M059J (cell line): ENCODE data around the gene SLC10A1. TPM values are rescaled to one million over a fixed set of nuclear protein-coding genes. Genes with fewer than 3 reads are reported as not detected.
"Not testable (repeated sequence)": the region's sequence is repeated elsewhere in the genome, so short reads cannot be mapped to it uniquely, and the experiment has no call there.

Experiments used
- DNase-seq: peaks from one replicate; pipeline ENCODE4 v3.0.0-alpha.2; 2012; ENCODE audit warnings: low read depth
- total RNA-seq: library from RNA; depleted of rRNA; stranded (reverse); fragments of >200 nt; shearing (Covaris generic); gene quantifications from 2 replicates; pipeline ENCODE4 v1.2.3, GENCODE V29; 2014; rRNA removed

The SLC10A1 gene
- total RNA-seq = not detected in 2 replicates

DNA sequence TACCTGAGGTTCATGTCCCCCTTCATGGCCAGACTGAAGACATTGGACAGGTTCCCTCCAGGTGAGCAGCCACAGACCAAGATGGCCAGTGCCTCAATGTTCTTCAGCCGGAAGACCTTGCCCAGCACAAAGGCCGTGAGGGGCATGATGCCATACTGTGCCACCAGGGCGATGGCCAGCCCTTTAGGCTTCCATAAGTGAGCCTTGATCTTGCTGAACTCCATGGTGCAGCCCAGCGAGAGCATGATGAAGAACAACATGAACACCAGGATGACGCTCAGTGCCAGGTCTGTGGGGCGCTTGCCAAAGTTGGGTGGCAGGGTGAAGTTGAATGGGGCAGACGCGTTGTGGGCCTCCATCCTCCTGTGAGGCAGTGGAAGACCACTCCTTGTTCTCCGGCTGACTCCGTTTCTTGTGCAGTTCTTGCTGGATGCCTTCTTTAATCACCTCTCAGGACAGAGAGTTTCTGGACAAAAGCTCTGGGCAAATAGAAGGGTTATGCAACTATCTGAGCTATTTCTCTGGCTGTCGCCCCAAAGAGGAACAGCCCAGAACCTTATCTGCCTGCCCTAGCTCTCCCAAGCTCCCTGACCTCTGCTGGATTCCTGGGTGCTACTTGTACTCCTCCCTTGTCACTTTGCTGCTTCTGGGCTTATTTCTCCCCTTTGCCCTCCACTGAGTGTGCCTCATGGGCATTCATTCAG is at the start of gene SLC10A1:
SLC10A1 (minus strand) TSS at position 445 of the 704 bp plus-strand sequence; CDS start at position 359, 86 bp downstream.
- no peak for DNase-seq

DNA sequence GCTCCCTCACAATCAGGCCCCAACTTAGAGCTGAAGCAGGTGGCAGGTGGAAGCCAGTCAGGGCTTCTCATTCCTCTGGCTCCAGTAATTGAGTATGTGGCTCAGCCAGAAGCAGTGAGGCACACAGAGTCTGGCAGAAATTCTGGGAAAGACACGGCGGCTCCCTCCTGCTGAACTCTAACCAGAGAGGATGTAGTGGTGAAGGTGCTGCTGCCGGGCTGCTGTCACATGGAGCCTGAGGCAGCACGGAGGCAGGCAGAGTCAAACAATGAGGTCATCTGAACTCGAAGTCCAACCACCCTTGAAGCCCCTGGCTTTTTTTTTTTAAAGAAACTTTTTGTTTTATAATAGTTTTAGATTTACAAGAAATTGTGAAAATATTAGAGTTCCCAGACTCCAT is 48.7 kb upstream of the SLC10A1 start:
- peak; percentile 5 for DNase-seq

DNA sequence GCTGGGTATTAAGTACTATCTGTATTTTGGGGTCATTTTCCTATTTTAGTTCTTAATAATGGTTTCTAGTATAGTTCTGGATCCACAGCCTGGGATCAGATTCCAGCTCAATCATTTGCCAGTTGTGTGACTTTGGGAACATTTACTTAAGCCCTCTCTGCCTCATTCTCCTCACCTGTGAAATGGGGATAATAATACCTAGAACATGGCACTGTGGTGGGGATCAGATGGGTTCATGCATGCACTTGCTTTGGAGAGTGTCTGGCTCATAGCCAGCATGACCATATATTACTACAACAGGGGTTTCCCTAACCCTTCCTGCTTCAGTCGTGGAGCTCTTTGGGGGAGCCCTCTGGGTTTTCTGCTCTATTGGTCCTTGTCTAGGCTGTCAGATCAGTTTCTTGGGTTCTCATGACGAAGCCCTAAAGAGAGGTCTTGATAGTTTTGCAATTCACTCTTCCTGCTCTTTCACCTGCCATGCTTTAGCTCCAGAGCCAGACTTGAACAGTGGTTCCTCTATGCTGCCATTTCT is 48.1 kb upstream of the SLC10A1 start:
- DNase-seq = no peak

DNA sequence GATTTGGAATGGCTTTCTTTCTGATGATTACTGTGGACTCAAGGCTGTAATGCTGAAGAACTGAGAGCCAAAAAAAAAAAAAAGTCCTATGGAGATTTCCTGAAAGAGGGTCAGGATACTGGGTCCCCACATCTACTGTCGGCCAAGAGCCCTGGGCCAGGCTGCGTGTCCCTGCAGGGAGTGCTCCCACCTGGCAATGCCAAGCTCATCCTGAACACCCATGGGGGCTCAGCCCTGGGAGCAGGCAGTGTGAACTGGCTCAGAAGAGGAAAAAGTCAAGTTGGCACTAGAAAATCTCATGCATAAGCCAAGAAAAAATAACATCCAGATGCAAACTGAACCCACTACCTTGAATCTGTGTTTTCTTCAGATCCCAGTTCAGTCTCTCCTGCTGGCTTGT is 47.1 kb upstream of the SLC10A1 start:
- no peak for DNase-seq

DNA sequence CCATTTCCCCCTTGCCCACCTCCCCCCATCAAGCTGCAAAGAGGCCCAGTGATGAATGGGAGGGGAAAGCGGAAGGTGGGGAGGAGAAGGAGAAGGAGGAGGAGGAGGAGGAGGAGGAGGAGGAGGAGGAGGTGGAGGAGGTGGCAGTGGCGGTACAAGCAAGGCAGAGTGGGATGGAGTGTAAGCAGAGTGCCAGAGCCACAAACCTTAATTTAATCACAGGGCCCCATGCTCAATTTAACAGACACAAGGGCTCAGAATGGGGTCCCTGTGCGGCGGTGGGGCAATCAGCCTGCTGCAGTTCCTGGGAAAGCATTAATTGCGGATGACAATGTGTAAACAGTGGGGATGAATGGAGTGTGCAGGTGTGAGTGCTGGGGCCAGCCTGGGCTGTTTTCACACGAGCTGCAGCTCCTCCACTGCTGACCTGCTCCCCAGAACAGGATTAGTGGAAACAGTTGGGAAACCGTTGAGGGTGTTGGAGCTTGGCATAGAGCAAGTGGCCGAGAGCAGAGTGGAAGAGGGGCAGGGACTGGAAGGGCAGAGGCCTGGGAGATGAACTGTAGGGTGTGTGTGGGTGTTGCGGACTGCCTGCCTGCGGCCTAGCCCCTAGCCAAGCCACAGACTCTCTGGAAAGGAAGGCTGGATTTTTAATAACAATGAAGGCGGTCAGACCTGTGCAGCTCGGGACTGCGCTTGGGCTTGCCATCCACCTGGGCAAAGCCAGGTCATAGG is 45.8 kb upstream of the SLC10A1 start:
- DNase-seq = no peak

DNA sequence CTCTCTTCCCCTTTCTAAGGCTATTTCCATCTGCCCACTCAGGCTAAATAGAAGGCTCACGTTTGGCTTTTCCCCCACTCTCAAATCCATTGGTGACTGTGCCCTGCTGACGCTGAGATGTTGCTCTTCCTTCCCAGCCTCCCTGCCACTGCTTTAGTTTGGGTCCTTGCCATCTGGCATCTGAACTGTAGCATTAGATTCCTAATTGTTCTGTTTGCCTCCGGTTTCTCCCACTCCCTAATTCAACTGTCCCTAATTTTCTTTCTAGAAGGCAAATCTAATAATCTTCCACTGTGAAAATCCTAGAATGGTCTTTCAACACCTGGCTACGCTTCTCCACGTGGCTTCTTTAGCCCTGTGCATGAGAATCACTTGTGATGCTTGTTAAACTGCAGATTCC is 44.6 kb upstream of the SLC10A1 start:
- no peak for DNase-seq

DNA sequence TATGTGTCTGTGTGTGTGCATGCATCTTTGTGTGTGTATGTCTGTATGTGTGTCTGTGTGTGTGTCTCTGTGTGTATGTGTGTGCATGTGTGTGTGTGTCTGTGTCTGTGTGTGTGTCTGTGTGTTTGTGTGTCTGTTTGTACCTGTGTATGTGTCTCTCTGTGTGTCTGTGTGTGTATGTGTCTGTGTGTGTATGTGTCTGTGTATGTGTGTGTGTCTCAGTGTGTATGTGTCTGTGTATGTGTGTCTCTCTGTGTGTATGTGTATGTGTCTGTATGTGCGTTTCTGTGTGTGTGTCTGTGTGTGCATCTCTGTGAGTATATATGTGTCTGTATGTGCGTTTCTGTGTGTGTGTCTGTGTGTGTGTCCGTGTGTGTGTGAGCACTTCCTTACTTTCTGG is 42.6 kb upstream of the SLC10A1 start:
- no peak for DNase-seq

DNA sequence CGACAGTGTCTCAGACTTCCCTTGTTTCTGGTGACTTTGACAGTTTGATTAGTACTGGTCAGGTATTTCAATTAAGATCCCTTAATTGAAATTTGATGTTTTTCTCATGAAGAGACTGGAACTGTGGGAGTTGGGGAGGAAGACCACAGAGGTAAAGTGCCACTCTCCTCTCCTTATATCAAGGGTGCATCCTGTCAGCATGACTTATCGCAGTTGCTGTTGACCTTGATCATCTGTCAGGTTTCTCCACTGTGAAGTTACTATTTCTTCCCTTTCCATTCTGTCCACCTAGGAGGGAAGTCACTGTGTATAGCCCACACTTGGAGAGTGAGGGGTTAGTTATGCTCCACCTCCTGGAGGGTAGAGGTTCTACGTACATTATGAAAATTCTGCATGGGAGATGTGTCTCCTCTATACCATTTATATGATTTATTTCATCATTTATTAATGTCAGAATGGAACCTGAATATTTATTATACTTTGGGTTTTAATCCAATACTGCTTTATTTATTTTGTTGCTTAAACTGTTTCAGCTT is 41.9 kb upstream of the SLC10A1 start:
- no peak for DNase-seq

DNA sequence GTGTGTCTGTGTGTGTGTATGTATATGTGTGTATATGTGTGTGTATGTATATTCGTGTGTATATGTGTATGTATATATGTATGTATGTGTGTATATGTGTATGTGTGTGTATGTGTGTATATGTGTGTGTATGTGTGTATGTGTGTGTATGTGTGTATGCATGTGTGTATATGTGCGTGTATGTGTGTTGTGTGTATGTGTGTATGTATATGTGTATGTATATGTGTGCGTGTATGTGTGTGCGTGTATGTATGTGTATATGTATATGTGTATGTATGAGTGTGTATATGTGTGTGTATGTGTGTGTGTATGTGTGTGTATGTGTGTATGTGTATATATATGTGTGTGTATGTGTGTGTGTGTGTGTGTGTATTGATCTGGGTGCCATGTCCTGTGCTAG is 31.8 kb upstream of the SLC10A1 start:
- DNase-seq = no peak

DNA sequence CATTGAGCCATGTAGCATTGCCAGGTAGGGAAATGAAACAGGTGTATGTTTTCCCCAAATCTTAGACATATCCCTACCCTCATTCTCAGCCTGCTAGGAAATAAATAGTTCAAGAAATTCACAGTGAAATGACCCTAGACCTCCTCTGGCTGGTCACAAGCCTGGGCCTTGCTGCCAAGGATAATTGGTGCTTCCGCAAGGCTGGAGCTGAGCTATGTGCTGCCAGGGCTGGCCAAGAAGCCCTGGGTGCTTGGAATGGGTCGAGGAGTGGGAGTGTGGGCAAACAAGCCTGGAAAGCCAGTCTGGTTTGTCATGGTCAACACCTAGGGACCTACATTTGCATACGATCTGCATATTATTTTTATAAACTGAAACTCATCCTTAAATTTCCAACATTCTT is 31.3 kb upstream of the SLC10A1 start:
- no peak for DNase-seq

DNA sequence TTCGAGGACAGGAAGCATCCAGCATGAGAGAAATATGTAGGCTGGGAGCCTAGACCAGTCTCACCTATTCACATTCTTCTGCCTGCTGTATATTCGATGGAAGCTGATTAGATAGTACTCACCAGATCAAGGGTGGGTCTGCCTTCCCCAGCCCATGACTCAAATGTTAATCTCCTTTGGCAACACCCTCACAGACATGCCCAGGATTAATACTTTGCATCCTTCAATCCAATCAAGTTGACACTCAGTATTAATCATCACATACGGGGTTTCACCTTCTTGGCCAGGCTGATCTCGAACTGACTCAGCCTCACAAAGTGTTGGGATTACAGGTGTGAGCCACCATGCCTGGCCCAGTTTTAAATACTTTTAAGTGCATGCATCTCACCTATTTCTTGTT is 30.5 kb upstream of the SLC10A1 start:
- no peak for DNase-seq

DNA sequence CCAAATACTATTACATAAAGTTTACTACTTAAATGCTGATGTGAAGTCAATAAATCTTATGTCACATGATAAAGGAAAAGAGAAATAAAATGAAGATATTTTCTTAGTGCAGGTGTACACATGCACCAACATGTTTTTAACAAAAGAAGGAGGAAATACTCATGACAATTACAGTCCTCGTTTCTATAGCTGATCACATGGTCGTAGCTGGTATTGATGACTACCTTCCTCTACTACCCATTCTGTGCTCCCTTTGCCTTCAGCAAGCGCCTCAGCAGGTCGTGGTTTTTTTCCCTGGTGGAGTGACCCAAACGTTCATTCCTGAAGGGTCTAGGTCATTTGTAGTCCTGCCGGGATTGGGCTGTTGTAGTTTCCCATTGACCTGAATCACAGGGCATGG is 25.4 kb upstream of the SLC10A1 start:
- no peak for DNase-seq

DNA sequence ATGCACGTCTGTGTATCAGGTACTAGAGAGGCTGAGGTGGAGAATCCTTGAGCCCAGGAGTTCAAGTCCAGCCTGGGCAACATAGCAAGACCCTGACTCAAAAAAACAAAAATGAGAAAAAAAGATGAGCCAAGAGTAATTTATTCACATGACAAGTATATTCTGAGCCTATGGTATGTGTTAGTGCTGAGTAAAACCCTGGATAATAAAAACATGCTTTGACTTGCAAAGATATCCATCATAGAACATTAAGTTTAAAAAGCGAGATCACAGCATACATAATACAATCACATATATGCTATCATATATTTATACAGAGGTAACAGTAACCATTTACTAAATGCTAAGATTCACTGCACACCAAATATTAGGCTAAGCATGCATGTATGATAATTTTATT is 23.9 kb upstream of the SLC10A1 start:
- no peak for DNase-seq

DNA sequence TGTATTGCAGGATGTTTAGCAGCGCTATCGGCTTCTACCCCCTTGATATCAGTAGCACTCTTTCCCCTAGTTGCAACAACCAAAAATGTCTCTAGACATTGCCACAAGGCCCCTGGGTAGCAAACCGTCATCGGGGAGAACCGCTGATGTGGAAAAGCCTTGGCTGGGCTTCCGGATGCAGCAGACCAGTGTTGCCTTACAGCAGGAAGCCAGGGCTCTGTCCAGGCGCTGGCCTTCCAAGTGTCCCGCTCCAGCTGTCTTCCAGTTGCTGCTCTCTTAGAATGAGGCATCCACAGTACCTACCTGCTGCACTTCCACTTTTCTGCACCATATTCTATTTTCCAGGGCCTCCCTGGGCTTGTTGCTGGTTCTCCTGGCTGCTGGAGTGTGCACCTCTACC is 22.6 kb upstream of the SLC10A1 start:
- no peak for DNase-seq

DNA sequence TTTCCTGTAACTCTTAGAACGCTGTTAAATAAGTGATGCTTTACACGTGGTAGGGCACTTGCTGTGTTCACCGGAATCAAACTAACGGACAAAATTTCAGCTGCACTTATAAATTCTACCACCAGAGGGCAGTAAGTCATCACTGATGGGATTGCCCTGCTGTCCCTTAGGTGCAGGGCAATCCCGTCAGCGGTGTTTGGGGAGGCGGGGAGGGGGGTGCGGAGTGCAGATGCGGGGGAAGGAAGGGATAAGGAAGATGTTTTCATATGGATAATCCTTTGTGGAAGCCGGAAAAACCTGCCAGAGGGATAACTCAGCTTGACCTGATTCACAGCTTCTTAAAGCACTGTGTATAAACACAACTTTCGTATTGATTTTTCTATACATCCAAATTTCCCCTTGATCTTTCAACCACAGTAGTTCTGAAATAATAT is 21.7 kb upstream of the SLC10A1 start:
- peak; percentile 51 for DNase-seq

DNA sequence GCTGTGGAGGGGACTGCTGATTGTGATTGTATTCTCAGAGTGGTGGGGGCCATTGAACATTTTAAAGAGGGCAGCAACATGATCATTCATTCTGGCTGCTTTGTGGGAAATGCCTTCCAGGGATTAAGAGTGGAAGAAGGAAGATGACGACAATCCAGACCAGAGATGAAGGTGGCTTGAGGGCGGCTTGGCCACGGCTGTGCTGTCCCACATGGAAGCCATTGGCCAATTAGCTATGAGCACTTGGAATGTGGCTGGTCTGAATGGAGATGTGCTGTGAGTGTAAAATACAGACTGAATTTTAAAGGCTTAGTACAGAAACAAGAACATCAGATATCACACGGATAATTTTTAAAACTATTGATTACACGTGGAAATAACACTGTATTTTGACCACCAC is 19.2 kb upstream of the SLC10A1 start:
- no peak for DNase-seq

DNA sequence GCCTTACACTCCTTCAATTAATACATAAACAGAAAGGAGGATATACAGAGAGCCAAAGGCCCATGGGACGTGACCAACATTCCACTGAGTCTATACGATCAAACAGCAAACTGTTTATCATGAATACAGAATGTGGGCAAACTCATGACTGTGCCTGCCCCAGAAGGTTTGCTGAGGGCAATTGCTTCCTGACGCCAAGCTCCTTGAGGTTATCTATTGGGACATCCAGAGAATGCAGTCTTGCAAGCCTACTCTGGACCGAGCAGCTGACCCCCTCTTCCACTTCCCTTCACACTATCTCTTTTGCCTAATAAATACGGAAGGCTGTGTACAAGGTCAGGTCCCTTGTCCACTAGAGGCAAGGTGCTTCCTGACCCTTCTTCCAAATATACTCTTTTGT is 18.5 kb upstream of the SLC10A1 start:
- DNase-seq = no peak

DNA sequence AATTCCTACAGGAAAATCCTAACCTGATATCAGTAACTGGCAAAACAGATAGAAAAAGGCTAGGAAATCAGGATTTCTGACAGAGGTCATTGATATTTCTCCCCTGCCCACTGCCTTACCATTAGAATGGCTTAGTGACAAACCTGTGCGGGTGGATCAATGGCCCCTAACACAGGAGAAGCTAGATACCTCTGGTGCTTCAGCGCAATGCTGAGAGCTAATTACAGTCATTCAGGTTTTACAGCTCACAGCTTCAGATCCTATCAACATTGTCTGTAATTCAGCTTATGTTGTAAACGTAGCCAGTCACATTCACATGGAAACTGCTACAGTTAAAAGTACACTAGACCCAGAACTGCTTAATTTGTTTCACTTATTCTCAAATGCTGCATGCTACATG is 17.4 kb upstream of the SLC10A1 start:
- DNase-seq = no peak

DNA sequence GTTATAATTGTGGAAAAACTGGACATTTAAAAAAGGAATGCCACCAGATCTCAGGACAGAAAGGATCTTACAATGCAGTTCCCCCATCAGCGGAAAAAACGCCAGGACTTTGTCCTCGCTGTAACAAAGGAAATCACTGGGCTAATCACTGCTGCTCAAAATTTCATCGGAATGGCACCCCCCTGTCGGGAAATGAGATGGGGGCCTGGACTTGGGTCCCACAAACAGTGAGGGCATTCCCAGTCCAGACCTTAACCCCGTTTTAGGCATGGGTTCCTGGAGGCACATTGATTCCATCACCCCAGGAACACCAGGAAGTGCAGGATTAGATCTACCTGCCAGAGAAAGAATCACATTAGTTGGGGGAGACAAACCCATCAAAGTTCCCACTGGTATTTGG is 16.3 kb upstream of the SLC10A1 start:
- DNase-seq = not testable (repeated sequence)

DNA sequence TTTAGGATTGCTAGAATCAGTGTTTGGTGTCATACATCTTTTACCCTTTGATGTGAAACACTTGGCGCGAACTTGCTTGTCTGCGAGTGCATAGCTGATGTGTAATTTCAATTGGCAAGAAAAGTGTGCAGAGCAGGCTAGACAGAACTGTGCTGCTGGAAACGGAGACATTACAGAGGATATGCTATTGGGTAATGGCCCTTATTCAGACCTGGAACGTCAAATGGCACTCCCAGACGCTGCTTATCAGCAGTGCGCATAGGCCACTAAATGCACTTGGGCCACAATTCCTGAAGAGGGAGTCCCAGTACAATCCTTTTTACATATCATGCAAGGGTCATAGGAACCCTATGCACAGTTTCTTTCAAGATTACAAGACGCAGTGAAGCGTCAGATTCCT is 15.7 kb upstream of the SLC10A1 start:
- no peak for DNase-seq

DNA sequence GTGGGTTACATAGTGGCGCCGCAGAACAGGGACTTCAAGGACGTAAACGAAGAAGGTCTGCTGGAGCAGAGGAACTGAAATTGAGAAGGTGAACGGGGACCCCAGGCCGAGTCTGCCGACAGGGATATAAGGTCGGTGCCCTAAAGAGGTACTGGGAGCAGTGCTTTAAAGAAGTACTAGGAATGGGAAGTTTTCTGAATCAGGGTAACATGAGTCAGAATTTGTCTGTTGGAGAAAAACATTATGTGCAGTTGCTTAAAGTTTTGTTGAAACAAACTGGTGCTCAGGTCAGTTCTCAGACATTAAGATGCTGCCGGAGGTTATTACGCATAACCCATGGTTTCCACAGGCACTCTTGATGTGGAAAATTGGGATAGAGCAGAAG is 14.8 kb upstream of the SLC10A1 start:
- DNase-seq = no peak

DNA sequence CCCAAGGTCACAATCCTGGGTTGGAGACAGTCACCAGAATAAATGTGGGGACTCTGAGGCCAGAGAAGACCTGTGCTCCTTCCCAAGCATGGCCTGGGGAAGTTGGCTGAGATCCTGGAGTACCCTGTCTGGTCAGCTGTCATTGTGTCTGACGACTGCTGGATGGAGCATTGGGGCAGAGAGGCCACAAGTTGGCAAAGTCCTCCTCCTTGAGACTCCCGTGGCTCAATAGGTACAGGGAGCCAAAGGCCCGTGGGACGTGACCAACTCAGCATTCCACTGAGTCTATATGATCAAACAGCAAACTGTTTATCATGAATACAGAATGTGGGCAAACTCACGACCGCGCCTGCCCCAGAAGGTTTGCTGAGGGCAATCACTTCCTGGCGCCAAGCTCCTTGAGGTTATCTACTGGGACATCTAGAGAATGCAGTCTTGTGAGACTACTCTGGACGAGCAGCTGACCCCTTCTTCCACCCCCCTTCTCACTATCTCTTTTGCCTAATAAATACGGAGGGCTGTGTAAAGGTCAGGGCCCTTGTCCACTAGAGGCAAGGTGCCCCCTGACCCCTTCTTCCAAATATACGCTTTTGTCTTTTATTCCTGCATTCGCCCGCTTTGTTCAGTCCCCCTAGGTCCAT is 14.3 kb upstream of the SLC10A1 start:
- DNase-seq = no peak
